HG03571 (cell line): ENCODE results near the gene CACNA2D3.

Experiments
- ATAC-seq: cut with Tn5 transposase; IDR thresholded peaks from one replicate; pipeline ENCODE4 v1.9.1; 2021; ENCODE audit not compliant: unreplicated experiment

CACNA2D3 gene

DNA sequence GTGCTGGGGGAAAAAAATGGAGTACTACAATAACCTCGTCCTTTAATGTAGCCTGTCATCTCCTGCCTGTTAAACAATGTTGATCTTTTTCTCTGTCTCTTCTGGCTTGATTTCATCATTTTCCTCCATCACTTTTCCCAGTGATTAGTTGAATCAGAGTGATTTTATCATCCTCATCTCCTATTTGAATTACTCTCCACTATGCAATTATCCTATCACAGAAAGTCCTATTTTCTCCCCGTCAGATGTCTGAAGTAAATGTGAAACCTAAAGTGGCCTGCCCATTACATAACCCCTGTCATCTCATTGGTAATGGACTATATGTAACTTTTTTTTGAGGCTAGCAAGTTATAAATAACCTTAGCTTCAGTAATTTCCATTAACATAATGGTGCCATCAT is 201.8 kb downstream of the CACNA2D3 start:
- no peak for ATAC-seq

DNA sequence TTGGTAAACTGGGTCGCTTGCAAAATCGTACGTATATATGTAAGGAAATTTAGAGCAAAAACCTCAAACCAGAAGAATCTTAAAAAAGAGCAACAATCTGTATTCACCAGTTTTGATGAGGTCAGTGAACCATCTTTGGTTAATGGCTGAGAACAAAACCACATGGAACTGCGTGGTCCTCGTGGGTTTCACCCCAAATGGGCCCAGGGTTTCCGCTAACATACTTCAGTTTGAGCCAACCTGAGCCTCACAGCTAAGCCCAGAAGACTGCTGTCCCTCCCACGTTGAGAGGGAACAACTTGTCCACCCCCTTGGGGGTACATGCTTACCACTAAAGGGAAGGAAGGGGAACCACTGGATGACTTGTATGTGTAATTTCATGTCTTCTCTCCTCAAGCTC is 204.6 kb downstream of the CACNA2D3 start:
- ATAC-seq, result no peak

DNA sequence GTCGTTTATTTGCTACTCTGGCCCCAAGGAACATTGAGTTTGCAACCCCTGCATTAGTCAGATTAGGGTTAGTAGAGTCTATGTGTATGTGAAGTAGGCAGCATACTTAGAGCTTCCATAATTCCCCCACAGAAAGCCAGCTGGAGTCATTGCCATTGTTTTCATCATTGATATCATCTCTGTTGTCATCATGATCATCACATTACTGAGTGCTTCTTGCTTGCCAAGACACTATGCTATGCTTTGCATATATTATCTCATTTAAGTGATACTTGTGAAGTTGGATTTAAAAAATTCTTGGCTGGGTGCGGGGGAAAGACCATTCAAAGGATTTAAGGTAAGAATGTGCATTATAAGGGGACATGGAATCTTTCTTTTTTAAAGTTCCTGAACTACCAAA is 209.0 kb downstream of the CACNA2D3 start:
- no peak for ATAC-seq

DNA sequence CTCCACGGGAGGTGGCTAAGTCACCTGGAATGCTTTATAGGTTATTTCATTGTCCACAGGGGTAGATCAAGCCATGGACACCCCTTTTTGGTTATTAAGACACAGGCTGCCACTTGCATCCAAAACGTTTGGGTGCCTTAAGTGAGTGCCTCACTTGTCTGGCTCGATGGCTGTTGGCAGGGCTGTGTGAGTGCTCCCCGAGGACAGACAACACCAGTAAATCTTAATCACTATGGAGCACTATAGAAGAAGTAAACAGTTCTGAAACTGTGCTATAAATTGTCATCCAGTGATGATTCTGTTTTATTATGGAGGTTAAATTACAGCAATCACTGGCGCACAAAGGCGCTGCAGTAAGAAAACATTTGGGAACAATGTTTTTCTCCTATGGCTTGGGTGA is 215.5 kb downstream of the CACNA2D3 start:
- ATAC-seq, result no peak

DNA sequence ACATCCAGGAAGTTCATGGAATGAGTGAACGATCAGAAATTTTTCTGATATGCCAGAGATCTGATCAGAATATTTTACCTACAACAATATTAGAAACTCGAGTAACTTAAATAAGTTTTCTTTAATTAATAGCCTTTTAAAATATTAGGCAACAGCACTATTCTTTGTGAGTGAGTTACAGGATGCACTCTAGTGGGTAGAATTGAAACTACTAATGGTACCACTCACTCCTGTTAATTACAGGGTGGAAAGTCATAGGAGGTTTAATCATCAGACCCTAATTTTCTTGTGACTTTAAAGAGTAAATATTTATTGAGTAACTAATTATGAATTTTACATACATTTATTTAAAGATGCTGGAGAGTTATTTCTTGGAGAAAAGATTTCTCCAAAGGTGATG is 217.3 kb downstream of the CACNA2D3 start:
- no peak for ATAC-seq

DNA sequence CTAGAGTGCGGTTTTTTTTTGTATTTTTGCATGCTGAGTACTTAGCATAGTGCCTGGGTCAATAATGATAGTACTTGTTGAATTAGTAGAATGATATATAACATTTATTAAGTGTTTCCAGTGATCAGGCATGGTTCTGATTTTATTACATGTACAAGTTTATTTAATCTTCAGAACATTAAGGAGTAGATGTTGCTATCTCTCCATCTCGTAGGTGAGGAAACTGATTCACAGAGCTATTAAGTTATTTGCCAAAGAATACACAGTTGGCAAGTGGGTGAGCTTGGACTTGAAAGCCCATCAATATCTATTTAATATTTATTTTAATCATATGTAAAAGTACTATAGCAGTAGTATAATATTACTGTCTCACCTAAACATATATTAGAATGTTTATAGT is 219.5 kb downstream of the CACNA2D3 start:
- no peak for ATAC-seq

DNA sequence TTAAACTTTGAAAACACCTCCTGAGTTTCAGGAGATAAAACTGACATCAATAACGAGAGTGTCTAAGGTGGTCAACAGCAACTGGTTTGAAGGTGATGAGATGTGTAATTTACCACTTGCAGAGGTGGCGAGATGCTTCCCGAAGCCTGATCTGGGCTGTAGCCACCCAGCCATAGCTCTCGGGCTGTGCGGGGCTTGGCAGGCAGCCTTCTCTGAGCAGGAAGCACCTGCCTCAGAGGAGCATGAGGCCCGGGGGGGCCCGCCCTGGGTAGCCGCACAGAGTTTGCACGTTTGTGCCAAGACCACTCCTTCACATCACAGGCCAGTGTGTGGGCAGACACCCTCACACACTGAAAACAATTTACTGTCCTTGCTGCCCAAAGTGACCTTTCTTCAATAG is 220.3 kb downstream of the CACNA2D3 start:
- no peak for ATAC-seq

DNA sequence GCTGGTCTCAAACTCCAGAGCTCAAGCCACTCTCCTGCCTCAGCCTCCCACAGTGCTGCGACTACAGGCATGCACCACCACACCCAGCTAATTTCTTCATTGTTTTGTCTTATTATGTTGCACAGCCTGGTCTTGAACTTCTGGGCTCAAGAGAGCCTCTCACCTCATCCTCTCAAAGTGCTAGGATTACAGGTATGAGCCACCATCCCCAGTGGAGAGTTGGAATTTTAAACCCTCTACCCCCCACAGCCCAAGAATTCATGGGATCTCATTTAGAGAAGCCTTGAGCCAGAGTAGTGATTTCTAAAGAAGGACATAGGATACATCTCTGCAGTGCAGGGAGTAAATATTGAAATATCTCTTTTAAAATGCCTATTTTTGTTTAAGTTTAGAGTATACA is 221.1 kb downstream of the CACNA2D3 start:
- no peak for ATAC-seq

DNA sequence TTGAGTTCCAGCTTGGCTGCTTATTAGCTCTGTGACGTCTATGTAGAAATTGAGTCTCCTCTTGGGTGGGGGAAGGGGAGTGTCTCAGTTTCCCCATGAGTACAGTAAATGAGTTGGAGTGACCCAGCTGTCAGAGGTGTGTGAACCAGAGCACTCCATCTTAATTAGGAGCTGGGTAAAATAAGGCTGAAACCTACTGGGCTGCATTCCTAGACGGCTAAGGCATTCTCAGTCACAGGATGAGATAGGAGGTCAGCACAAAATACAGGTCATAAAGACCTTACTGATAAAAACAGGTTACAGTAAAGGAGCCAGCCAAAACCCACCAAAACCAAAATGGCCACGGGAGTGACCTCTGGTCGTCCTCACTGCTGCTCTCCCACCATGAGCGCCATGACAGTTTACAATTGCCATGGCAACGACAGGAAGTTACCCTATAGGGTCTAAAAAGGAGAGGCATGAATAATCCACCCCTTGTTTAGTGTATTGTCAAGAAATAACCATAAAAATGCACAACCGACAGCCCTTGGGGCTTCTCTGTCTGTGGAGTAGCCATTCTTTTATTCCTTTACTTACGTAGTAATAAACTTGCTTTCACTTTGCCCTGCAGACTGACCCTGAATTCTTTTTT is 222.4 kb downstream of the CACNA2D3 start:
- ATAC-seq, result no peak

DNA sequence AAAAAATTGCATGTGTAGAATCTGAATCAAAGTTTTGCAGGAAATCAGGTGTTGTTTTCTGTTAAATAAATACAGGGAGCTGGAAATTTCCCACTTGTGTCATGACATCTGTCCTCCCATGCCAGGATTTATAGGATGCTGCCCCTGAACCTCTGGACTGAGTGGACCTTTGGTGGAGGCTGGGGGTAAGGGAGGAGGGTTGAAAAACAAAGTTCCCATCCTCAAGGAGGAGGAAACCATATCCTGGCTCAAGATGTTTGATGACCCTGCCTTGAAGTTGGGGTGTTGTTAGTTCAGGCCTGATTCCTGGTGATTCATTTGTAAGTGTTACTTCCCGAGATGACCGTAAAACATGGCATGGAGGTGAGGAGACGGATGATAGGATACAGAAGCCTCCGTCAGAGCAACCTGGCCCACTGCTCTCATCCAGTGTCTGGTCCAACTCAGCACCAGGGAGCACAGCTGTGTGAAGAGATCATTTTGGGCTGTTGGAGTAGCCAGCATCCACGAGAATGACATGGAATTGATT is 223.6 kb downstream of the CACNA2D3 start:
- no peak for ATAC-seq

DNA sequence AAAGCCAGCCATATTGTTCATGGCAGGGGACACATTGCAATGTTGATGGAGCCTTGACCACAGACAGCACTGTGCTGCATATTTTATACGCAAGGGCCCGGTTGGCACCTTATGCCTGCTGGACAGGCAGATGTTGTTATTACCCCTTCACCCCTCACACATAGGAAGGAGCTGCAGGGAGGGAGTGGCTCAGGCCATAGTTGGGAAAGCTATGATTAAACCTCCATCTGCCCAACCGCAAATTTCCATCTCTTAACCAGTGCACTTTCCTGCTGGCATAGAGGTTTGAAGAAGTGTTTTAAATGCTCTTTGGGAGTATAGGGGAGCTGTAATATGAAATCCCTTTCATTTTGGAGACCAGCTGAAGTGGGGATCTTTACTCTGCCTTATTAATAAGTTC is 224.7 kb downstream of the CACNA2D3 start:
- no peak for ATAC-seq

DNA sequence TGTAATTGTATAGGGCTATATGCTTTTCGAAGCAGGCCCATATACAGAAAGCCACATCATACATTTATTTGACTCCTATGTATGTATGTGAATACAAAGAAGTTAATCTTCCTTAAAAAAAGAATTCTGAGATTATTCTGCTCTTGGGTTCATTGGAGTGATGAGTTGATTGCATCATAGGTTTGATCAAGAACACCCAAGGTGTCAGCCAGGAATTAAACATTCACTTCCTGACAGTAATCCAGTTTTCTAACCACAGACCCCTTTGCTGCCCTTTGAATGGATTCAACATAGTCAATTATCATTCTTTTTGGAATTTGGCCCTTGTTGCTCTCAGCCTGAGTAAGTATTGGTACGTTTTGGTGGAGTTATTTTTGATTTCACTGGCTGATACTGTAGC is 225.6 kb downstream of the CACNA2D3 start:
- no peak for ATAC-seq

DNA sequence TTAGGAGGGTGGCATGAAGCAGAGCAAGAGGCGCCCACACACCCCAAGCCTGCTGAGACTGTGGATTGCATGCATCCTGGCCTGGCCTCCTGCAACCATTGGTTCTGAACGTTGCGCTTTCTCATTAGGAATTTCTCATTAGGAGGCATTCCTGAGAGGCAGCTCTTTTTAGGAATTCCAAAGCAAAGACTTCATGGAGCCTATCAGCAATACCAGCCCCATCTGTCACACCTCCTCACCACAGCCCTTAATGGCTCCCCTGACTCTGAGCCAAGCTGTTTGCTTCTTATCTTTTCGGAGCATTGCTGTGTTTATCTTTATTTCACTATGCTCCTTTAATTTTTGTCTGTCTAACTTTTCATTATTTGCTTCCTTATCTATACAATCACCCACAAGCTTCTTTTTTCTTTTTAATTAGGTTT is 226.9 kb downstream of the CACNA2D3 start:
- ATAC-seq, result no peak

DNA sequence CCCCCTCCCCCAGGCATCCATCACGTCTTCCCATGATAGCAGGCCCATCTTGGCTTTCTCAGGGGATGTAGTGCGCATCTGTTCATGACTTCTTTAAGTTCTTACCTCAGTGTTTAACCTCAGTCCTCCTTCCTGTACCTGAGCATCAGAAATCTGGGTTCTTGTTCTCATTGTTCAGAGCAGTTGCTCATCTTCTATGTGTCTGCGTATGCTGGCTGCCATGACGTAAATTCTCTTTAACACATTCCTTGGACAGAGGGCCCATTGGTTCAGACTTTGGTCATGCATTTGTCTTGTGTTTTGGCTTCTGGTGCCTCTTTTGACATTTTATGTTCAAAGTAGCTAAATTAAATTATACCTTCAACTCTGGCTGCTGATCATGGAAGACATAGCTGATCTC is 227.3 kb downstream of the CACNA2D3 start:
- ATAC-seq, result no peak

DNA sequence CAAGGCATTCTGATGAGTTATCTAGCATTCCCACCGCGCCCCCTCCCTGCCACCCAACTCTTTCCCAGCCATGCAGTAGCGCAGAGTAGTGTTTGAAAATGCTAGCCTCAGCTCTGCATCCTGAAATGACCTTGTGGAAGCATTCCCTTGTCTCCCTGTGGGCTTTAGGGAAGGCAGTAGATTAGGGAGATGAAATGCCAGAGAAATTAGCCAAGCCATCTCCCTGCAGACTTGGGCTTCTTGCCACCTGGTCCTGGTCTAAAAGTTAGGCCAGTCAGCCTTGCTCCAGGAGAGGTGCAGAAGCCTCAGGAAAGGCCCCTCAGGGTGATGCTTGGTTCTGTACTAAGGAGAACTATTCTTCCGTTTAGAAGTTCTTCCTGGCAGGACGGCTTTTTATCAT is 231.2 kb downstream of the CACNA2D3 start:
- no peak for ATAC-seq

DNA sequence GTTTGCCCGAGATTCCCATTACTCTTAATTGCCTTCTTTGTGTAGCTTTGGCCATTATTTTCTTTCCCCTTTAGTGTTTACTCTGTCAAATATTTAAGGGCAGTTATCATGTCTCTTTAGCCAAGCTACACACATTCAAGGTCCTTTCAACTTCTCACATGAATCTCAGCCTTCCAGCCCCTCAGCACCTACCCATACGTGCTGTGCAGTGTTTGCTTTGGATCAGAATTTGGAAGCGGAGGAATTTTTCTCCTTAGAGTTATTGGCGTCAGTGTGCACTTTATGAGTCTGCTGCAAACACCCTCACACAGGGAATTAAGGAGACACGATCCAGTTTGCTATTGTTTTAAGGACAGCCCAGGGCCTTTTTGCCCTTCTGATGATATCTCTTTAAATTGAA is 231.6 kb downstream of the CACNA2D3 start:
- no peak for ATAC-seq

DNA sequence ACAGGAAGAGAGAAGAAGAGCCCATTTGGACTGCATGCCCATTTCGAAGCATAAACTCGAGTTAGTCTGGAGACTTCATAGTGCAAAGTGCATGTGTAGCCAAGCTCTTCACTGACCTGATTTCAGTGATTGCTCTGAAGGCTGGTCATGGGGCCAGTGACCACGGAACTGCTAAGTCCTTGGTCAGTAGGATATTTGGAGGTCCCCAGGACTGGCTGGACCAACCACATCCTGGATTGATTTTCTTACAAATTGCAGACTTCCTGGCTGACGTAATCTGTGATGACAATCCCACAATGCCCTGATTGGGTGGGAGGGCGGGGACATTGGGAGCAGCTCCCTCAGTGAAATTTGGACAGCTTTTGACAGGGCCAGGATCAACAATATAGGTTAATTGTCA is 233.4 kb downstream of the CACNA2D3 start:
- no peak for ATAC-seq

DNA sequence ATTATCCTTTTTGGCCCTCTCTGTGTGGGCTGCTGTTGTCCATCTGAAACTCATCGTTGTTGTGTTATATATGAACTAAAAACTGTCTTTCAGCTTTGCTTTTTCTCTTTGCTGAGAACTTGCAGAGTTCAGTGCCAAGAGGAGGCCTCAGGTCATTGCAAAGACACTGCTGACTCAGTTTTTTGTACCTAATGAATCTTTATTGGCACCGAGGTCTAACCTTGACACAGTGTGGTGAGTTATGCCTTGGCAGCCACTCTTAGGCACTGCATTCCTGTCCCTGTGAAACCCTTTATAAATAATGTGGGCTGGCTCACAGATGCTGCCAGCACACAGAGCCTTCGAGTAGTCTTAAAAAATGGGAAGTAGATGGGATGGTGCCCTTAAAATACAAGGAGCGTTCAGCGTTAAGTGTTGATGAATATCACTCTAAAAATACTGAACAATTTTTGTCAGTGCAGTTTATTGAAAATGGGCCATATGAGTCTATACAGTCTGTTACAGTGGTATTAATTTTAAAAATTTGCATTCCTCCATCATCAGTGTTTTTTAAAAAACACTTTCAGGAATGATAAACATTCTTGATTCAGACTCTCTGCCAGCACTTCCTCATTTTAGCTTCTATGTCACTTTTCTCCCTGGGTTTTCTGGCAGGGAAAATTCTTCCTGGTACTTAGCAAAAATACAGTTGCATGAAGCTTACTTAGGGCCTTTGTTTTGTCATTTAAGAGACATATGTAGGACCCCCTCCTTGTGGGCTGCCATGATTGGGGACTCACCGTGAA is 234.1 kb downstream of the CACNA2D3 start:
- no peak for ATAC-seq

DNA sequence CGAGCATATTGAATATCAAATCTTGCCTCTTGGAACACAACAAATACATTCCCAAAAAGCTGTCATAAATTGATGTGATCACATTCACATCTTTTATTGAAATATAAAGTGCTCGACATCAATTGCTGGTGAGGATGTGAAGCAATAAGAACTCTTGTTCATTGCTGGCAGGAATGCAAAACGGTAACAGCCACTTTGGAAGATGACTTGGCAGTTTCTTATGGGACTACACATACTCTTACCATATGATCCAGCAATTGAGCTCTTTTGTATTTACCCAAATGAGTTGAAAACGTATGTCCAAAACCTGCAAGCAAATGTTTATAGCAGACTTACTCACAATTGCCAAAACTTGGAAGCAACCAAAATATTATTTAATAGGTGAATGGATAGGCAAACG is 234.9 kb downstream of the CACNA2D3 start:
- no peak for ATAC-seq

DNA sequence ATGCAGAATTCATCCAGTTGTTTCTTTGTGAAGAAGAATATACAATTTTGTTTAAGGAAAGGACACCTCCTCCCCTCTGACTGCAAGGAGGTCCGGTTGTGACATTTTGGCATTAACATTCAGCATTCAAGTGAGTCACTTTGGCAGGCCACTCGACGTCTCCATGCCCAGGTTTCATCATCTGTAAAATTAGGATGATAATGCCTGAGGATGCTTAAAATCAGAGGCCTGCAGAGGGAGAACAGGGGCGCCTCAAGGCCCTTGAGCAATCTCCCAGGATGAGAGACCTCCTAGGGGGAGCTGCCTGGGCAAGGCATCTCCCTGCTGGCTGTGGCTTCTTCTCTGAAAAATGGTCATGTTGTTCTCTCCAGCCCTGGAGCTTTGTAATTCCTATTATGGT is 236.0 kb downstream of the CACNA2D3 start:
- no peak for ATAC-seq

DNA sequence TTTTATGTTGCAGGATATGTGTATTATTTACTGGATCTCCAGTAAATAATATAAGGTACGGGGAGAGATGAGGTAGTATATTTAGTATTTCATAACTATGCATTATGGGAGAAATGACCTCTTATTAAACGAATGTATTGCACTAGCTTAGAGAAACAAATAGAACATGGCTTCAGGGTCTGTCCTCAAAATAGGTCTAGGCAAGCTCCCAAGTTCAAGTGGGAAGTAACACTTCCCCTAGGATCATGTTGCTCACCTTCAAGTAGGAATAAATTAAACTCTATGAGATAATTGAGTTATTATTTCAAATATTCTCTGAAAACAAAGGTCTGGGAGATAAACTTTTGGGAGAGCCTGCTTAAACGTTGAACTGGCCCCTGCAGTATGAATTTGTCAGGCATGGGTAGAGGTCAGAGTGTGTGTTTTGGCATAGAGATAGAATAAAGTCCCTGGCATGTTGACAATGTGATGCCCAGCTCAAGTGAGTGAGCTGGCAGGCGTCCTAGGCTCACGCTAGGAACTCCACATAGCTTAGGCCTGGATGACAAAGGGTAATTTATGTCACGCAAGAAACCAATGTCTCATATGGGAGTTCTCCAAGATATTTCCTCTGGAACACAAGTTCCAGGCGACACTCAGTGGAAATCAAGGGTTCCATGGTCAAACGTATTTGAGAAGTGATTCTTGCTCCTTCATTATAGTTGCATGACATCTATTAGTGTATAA is 236.8 kb downstream of the CACNA2D3 start:
- ATAC-seq, result no peak

DNA sequence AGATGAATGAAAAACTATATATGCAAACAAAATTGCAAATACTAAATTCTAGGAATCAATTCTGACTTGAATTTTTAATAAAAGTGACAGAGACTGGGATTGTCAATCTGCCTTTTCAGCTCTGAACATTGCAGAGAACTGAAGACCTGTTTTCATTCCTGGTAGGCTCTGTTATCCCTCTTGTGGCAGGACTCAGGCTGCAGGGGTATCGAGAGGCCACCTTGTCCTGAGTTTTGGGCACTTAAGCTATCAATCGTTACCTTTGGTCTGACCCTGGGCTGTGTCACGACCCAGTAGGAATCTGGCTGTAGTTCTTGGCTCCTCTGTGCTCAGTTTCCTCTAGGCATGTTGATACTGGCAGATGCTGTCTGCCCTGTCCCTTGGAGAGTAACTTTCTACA is 238.0 kb downstream of the CACNA2D3 start:
- ATAC-seq, result no peak
